ENCODE measurements around the gene SCN2B.

SCN2B gene

DNA sequence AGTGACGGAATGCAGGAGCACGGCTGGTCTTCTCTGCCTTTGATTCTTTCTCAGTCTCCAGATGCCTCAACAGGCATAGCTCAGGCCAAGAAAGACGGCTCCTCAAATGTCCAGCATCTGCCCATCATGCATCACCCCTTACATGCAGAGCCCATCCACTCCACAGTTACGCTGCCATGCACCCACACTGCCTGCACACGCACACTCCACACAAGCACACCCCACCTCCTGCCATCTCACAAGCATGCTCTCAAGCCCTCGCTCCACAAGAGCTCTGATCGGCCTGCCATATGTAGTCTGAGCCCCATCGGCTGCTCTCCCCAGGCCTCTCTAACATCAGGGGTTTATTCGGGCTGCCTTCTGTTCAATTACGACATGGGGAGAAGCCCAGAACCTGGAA, 42.6 kb downstream of the SCN2B start:
- Histone ChIP-seq H3K36me3 (ENCODE audit: control insufficient read depth, insufficient read depth, low read length) (no peaks in the 10 kb centered on the region), H3K27me3 (replicated peaks; ENCODE audit: control insufficient read depth, insufficient read depth, low read length) (peaks cover 5% of the 10 kb centered on the region), H3K4me3 (replicated peaks; ENCODE audit: low read depth, low read length) (no peak overlapping the region)
- DNase-seq (ENCODE audit: extremely low read depth, insufficient read length) = no peak
- TF ChIP-seq, protein P1, sequence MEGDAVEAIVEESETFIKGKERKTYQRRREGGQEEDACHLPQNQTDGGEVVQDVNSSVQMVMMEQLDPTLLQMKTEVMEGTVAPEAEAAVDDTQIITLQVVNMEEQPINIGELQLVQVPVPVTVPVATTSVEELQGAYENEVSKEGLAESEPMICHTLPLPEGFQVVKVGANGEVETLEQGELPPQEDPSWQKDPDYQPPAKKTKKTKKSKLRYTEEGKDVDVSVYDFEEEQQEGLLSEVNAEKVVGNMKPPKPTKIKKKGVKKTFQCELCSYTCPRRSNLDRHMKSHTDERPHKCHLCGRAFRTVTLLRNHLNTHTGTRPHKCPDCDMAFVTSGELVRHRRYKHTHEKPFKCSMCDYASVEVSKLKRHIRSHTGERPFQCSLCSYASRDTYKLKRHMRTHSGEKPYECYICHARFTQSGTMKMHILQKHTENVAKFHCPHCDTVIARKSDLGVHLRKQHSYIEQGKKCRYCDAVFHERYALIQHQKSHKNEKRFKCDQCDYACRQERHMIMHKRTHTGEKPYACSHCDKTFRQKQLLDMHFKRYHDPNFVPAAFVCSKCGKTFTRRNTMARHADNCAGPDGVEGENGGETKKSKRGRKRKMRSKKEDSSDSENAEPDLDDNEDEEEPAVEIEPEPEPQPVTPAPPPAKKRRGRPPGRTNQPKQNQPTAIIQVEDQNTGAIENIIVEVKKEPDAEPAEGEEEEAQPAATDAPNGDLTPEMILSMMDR (IDR thresholded peaks at IDR 0.05; ENCODE audit: insufficient read depth, low read length, poor library complexity, severe bottlenecking) = no peak

DNA sequence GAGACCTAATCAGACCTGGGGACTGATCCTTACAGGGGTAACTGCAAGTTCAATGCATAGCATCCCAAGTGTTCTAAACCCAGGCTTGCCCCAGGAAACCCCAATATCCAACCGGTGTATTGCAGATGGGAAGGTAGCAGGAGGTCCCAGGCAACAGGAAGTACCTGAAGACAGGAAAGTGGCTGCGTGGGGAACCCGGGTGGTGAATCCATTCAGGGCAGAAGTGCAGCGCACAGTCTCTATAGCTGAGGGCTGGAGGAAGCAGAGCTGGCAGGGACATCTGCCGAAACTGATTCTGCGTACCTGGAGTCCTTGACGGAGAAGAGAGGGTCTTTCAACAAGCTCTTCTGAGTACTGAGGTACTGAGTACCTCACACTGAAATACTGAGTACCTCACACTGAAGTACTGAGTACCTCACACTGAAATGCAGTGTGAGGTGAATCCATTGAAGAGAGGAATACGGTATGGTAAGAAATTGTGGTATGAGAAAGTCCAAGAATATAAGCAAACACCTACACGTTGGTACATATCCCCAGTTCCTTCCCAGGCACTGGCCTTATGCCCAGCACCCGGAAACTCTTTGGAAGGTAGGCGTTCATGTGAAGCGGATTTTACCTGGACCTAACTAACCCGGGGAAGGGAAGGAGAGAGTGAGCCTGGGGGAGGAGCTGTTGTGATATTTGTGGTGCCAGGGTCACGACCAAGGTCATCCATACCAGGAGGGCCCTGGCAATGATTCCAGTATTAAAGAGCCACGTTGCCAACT, 43.9 kb downstream of the SCN2B start:
- TF ChIP-seq, protein P1 (IDR thresholded peaks at IDR 0.05; ENCODE audit: insufficient read depth, low read length, poor library complexity, severe bottlenecking) = no peak
- no peak overlapping the region for H3K4me3 ChIP-seq (replicated peaks; ENCODE audit: low read depth, low read length)

DNA sequence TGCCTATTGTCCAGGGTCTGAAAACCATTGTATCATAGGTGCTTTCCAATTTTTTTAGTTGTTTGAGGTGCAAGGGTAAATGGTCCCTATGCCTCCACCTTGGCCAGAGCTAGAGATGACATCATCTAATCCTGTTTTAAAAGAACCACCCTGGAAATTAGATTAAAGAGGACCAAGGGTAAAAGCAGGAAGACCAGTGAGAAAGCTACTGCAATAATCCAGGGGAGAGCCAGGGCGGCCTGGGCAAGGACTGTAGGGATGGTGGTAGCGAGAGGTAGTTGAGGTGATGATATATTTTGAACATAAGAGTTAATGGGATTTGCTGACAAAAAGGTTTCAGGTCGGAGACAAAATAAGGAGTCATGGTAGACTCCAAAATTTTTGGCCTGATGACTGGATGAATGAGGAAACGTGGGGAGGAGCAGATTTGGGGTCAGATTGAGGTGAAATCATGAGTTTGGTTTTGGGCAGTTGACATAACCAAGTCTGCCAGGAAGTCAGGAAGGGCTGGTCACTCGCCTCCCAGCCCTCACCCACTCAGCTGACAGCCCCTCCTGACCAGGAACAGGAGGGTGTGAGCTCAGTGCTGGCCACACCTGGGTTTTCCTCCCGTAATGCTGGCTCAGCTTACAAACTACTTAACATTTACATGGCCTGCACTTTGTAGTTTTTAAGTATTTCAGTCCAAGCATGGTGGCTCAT, 46.8 kb downstream of the SCN2B start:
- no peak for DNase-seq (ENCODE audit: extremely low read depth, insufficient read length)
- peaks cover 8% of the 10 kb centered on the region for H3K27me3 ChIP-seq (replicated peaks; ENCODE audit: control insufficient read depth, insufficient read depth, low read length)
- no peak overlapping the region for H3K4me3 ChIP-seq (replicated peaks; ENCODE audit: low read depth, low read length)
- TF ChIP-seq, protein P1 (IDR thresholded peaks at IDR 0.05; ENCODE audit: insufficient read depth, low read length, poor library complexity, severe bottlenecking) = no peak
- no peaks in the 10 kb centered on the region for H3K36me3 ChIP-seq (ENCODE audit: control insufficient read depth, insufficient read depth, low read length)

More for the DNA sequence above, 43.9 kb downstream of the SCN2B start:
- Histone ChIP-seq H3K27me3 (replicated peaks; ENCODE audit: control insufficient read depth, insufficient read depth, low read length) (peaks cover 6% of the 10 kb centered on the region), H3K36me3 (ENCODE audit: control insufficient read depth, insufficient read depth, low read length) (no peaks in the 10 kb centered on the region)
- DNase-seq (ENCODE audit: extremely low read depth, insufficient read length) = no peak

DNA sequence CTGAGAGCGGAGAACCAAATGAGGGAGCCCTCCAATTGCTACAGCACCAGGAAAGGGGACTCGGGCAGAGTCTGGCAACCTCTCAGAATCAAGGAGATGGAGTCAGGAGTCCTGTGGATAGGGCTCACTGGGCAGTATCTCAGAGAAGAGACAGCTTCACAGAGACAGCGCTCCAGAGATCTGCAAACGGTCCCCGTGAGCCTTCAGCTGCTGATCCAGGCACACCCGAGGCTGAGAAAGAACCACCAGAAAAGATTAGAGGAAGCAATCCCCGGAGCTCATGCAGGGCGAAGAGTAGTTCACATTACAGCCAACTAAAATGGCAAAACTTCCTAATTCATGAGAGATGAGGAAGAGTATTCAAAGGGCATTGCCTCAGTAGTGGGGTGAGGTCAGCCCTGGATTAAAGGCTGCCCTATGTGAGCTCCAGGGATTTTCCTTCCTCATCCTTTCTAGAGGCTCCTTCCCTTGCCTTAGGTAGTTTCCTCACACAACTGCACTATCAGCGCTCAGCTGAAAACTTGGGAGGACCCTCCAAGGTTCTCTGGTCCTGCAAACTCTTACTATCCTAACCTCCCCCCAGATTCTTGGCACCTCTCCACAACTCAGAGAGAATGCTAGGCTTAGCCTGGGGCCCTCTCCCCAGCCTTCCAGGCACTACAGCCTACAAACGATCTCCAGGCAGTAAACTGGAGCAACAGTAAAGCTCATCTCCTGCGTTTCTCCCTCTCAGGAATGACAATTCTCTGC, 47.5 kb downstream of the SCN2B start:
- TF ChIP-seq, protein P1 (IDR thresholded peaks at IDR 0.05; ENCODE audit: insufficient read depth, low read length, poor library complexity, severe bottlenecking) = no peak
- peaks cover 8% of the 10 kb centered on the region for H3K27me3 ChIP-seq (replicated peaks; ENCODE audit: control insufficient read depth, insufficient read depth, low read length)
- DNase-seq (ENCODE audit: extremely low read depth, insufficient read length) = no peak
- no peak overlapping the region for H3K4me3 ChIP-seq (replicated peaks; ENCODE audit: low read depth, low read length)
- H3K36me3 ChIP-seq (ENCODE audit: control insufficient read depth, insufficient read depth, low read length) = no peaks in the 10 kb centered on the region

DNA sequence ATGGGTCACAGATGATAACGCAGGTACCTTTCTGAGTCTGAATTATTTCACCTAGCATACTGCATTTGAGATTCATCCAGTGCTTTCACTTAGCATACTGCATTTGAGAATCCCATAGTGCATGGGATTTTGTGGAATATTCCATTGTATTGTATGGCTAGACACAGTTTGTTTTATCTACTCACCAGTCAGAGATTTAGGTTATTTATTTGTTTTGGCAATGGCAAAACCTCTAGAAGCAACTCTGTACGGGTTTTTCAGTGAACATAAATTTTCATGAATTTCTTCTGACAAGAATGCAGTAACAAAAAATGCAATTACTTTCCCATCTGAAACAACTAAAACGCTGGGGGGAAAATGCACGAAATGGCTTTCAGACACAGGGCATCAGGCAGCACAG, 48.1 kb downstream of the SCN2B start:
- H3K27me3 ChIP-seq (replicated peaks; ENCODE audit: control insufficient read depth, insufficient read depth, low read length) = peaks cover 8% of the 10 kb centered on the region
- TF ChIP-seq, protein P1 (IDR thresholded peaks at IDR 0.05; ENCODE audit: insufficient read depth, low read length, poor library complexity, severe bottlenecking) = no peak
- H3K4me3 ChIP-seq (replicated peaks; ENCODE audit: low read depth, low read length) = no peak overlapping the region
- no peaks in the 10 kb centered on the region for H3K36me3 ChIP-seq (ENCODE audit: control insufficient read depth, insufficient read depth, low read length)
- no peak for DNase-seq (ENCODE audit: extremely low read depth, insufficient read length)

Data from GM06990 (cell line).